PC-9 (cell line): ENCODE data around the gene COA6. TPM values are rescaled to one million over a fixed set of nuclear protein-coding genes. Genes with fewer than 3 reads are reported as not detected.
A peak's percentile ranks its signal among the peaks of the same experiment; 100 is the strongest.

ENCODE experiments used
- BruUV-seq: library from RNA; stranded (reverse); fragments of 400-500 nt; replicated peaks from 2 replicates; lab custom pipeline; 2021; lab: Mats Ljungman, UMichigan
- CTCF ChIA-PET: fragments of 300-600 bp; sonication (Branson Sonifier 250); formaldehyde crosslinking; loops from one replicate; lab custom pipeline; 2022; ENCODE audit warnings: antibody characterized with exemption; lab: Charles Lee
- POLR2A ChIA-PET: fragments of 300-600 bp; sonication (Branson Sonifier 250); formaldehyde crosslinking; loops from one replicate; lab custom pipeline; 2022; ENCODE audit warnings: antibody characterized with exemption; ENCODE audit not compliant: unreplicated experiment; lab: Charles Lee
- DNase-seq, 2 experiments: peaks; one replicate each; pipeline versions ENCODE4 v3.0.0 to v3.0.0-alpha.2; 2015 to 2022; ENCODE audit warnings: mixed read lengths in 1 of 2
- H2AFZ ChIP-seq: fragments of 200-600 bp; sonication (generic); 2 replicates; pipeline ENCODE4 v1.8.1; 2017; ENCODE audit warnings: antibody characterized with exemption
- H3F3A ChIP-seq: fragments of 200-600 bp; sonication (generic); 2 replicates; pipeline ENCODE4 v1.8.1; 2017; ENCODE audit warnings: antibody characterized with exemption, mild to moderate bottlenecking, low read depth; ENCODE audit not compliant: insufficient read depth
- H3K27ac ChIP-seq: fragments of 200-600 bp; sonication (generic); 2 replicates; pipeline ENCODE4 v1.6.1; 2016; ENCODE audit warnings: mixed run types
- H3K27me3 ChIP-seq: fragments of 200-600 bp; sonication (generic); 2 replicates; pipeline ENCODE4 v1.6.1; 2016; ENCODE audit warnings: low read depth, mixed run types; ENCODE audit not compliant: insufficient read depth
- H3K36me3 ChIP-seq: fragments of 200-600 bp; sonication (generic); 2 replicates; pipeline ENCODE4 v1.6.1; 2016; ENCODE audit warnings: low read depth, mixed run types
- H3K4me1 ChIP-seq: fragments of 200-600 bp; sonication (generic); replicated peaks from 2 replicates; pipeline ENCODE4 v1.6.1; 2016; ENCODE audit warnings: mixed run types; ENCODE audit not compliant: insufficient read depth
- H3K4me2 ChIP-seq: fragments of 200-600 bp; sonication (generic); 2 replicates; pipeline ENCODE4 v1.6.1; 2017; ENCODE audit warnings: mixed run types
- H3K4me3 ChIP-seq: fragments of 200-600 bp; sonication (generic); 2 replicates; pipeline ENCODE4 v1.6.1; 2016; ENCODE audit warnings: mixed run types
- H3K79me2 ChIP-seq: fragments of 200-600 bp; sonication (generic); 2 replicates; pipeline ENCODE4 v1.6.1; 2017; ENCODE audit warnings: low read depth, mixed run types
- H3K9me2 ChIP-seq: fragments of 200-600 bp; sonication (generic); 2 replicates; pipeline ENCODE4 v1.8.1; 2017; ENCODE audit warnings: mild to moderate bottlenecking; ENCODE audit not compliant: insufficient read depth
- H3K9me3 ChIP-seq: fragments of 200-600 bp; sonication (generic); 2 replicates; pipeline ENCODE4 v1.8.1; 2016; ENCODE audit warnings: low read depth; ENCODE audit not compliant: insufficient read depth
- H4K20me1 ChIP-seq: fragments of 200-600 bp; sonication (generic); 2 replicates; pipeline ENCODE4 v1.8.1; 2017; ENCODE audit not compliant: insufficient read depth
- EZH2 ChIP-seq: fragments of 200-600 bp; sonication (generic); IDR thresholded peaks from 2 replicates; pipeline ENCODE4 v1.8.0; 2017; ENCODE audit warnings: antibody characterized with exemption, low read depth
- intact Hi-C: fragments of 100-400 bp; cut with micrococcal nuclease; formaldehyde crosslinking; loops from one replicate; pipeline ENCODE4 v1.10.0; 2022; ENCODE audit not compliant: unreplicated experiment
- total RNA-seq: library from RNA; stranded (reverse); gene quantifications from 2 replicates; pipeline ENCODE4 v1.2.3, GENCODE V29; 2021
- TF ChIP-seq, protein P1 (sequence below): fragments of 200-600 bp; sonication (generic); conservative IDR thresholded peaks from 2 replicates; pipeline ENCODE4 v1.6.1; 2017; ENCODE audit warnings: mixed run types, antibody characterized with exemption, mild to moderate bottlenecking, moderate library complexity

COA6 gene
- total RNA-seq, 1 experiment from 2014 or later, result 73.8 TPM

DNA sequence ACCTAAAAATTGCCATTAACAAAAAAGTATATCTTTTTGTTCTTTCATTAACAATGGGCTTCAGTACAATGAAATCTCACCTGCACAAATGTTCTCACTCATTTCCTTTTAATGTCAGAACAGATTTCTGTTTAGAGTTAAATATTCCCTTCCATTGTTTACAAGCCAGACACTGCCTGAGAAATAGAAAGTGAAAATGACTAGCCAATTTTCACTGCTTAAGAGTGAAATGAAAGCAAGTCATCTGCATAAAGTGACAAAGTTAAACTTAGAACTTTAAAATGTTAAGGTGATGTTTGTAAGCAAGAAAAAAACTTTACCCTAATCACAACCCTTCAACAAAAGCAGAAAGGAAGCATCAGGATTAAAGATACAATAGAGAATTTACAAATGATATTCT lies 27.5 kb downstream of the COA6 start:
- Histone ChIP-seq H4K20me1 (no peaks in the 10 kb centered on the region), H3K36me3 (peaks cover 19% of the 10 kb centered on the region; the same call in 1 of the 2 replicates), H3F3A (peaks cover 27% of the 10 kb centered on the region), H3K27me3 (no peaks in the 10 kb centered on the region), H3K9me3 (no peaks in the 10 kb centered on the region), H3K9me2 (no peaks in the 10 kb centered on the region), H3K79me2 (no peaks in the 10 kb centered on the region), H3K27ac (peak overlapping the region; percentile 17; the same call in 1 of the 2 replicates), H2AFZ (no peak overlapping the region), H3K4me1 (no peaks in the 10 kb centered on the region), H3K4me3 (no peak overlapping the region), H3K4me2 (no peak overlapping the region)
- POLR2A ChIA-PET, result no interaction called here
- TF ChIP-seq, protein P1, sequence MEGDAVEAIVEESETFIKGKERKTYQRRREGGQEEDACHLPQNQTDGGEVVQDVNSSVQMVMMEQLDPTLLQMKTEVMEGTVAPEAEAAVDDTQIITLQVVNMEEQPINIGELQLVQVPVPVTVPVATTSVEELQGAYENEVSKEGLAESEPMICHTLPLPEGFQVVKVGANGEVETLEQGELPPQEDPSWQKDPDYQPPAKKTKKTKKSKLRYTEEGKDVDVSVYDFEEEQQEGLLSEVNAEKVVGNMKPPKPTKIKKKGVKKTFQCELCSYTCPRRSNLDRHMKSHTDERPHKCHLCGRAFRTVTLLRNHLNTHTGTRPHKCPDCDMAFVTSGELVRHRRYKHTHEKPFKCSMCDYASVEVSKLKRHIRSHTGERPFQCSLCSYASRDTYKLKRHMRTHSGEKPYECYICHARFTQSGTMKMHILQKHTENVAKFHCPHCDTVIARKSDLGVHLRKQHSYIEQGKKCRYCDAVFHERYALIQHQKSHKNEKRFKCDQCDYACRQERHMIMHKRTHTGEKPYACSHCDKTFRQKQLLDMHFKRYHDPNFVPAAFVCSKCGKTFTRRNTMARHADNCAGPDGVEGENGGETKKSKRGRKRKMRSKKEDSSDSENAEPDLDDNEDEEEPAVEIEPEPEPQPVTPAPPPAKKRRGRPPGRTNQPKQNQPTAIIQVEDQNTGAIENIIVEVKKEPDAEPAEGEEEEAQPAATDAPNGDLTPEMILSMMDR, result no peak
- no peak for TF ChIP-seq EZH2
- CTCF ChIA-PET, result no interaction called here
- no TSS peak for BruUV-seq
- intact Hi-C loops, result no loop called here
- no peak for DNase-seq

DNA sequence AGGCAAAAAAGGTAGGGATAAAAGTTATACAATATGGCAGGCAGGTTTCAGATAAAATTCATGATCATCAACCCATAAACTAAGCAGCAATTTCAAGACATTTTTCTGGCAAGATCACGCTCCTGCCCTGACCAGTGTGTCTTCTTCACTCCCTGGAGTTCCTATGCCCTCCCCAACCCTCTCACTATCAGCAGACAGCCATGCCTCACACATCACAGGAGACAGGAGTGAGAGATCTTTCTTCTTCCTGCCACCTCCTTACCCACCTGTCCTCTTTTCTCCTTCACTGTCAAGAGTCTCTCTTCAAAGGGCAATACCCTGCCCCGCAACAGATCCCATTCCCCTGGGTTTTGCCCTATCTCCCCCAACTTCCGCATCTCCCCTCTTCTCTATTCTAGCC lies 28.4 kb downstream of the COA6 start:
- no TSS peak for BruUV-seq

DNA sequence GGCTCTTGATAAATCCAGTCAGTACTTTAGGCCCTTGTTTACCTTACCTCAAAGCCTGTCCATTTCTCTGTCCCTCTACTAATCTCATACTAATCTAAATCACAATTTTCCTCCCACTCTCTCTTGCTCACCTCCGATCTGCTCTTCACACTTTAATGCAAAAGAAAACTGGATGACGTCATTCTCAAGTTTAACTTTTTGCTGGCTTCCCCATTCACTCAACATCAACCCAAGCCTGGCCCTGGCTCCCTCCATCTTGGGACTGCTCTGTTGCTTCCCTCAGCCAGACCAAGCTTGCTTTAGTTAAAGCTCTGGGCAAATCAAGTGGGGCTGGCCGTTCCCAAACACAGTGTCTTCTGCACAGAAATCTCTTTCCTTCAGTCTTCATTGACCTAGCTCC lies 29.7 kb downstream of the COA6 start:
- Histone ChIP-seq H3K27ac (no peak overlapping the region), H3K4me3 (no peak overlapping the region), H3K9me2 (no peaks in the 10 kb centered on the region), H3K27me3 (no peaks in the 10 kb centered on the region), H3K4me1 (no peaks in the 10 kb centered on the region), H2AFZ (no peak overlapping the region), H3F3A (peaks cover 30% of the 10 kb centered on the region), H3K36me3 (peaks cover 11% of the 10 kb centered on the region; the same call in 1 of the 2 replicates), H3K4me2 (no peak overlapping the region), H3K9me3 (no peaks in the 10 kb centered on the region), H3K79me2 (no peaks in the 10 kb centered on the region), H4K20me1 (no peaks in the 10 kb centered on the region)
- ChIA-PET CTCF (no interaction called here), POLR2A (no interaction called here)
- intact Hi-C loops, result no loop called here
- TF ChIP-seq, protein P1, result no peak
- TF ChIP-seq EZH2, result no peak
- no peak for DNase-seq
- BruUV-seq, result no TSS peak

More for the DNA sequence above, 28.4 kb downstream of the COA6 start:
- no peaks in the 10 kb centered on the region for H3K9me2 ChIP-seq
- ChIA-PET CTCF (no interaction called here), POLR2A (no interaction called here)
- intact Hi-C loops, result no loop called here
- H3F3A ChIP-seq, result peaks cover 27% of the 10 kb centered on the region
- no peaks in the 10 kb centered on the region for H3K27me3 ChIP-seq
- no peaks in the 10 kb centered on the region for H3K4me1 ChIP-seq
- H3K79me2 ChIP-seq, result no peaks in the 10 kb centered on the region
- H2AFZ ChIP-seq, result no peak overlapping the region
- H3K27ac ChIP-seq, result peak overlapping the region; percentile 17; the same call in 1 of the 2 replicates
- no peak overlapping the region for H3K4me3 ChIP-seq
- TF ChIP-seq, protein P1, result no peak
- no peak for TF ChIP-seq EZH2
- no peaks in the 10 kb centered on the region for H4K20me1 ChIP-seq
- no peak for DNase-seq
- peaks cover 11% of the 10 kb centered on the region; the same call in 1 of the 2 replicates for H3K36me3 ChIP-seq
- no peak overlapping the region for H3K4me2 ChIP-seq
- no peaks in the 10 kb centered on the region for H3K9me3 ChIP-seq
